ENCODE measurements around the gene CDKN2AIPNL. TPM values are rescaled to one million over a fixed set of nuclear protein-coding genes. Genes with fewer than 3 reads are reported as not detected.
A peak's percentile ranks its signal among the peaks of the same experiment; 100 is the strongest.

The CDKN2AIPNL gene
- total RNA-seq, 1 donor from 2014 or later, result 37.1 TPM

DNA sequence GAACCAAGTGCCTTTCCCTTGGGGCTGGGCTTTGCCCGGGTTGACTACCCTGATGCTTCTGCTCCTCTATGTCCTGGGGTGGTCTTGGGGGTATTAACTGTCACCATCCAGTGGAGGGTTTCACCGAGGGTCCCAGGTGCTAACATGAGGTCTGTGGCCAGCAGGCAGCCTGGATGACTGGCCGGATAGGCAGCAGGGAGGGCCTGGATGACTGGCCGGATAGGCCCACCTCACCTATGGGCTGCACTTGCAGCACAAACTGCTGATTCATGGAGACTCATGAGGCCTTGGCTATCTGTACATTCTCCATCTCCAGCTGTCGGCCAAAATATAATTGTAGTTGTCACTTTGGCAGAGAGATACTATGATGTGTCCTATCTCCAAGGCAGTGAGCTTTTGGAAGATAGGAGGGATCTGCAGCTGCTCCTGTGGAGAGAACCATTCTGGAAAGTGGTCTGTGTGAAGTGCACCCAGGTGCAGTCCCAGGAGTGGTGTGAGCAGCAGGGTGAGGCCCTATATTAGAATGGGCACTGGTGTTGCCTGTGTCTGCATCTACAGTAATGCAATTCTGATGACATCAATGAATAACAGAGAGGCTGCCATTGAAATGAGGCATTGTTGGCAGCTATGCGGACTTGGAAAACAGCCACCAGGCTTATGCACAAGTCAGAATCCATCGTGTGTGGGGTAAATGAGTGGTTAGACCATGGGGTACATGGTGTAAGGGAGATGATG is 26.3 kb upstream of the CDKN2AIPNL start:
- Histone ChIP-seq H3K4me3 (ENCODE audit: low read depth, low read length) (no peak overlapping the region), H3K27me3 (ENCODE audit: control insufficient read depth, insufficient read depth, low read length) (no peaks in the 10 kb centered on the region), H3K36me3 (ENCODE audit: control insufficient read depth, insufficient read depth, low read length) (no peaks in the 10 kb centered on the region)
- no peak for TF ChIP-seq CTCF (IDR thresholded peaks at IDR 0.05; ENCODE audit: insufficient read depth, low read length, severe bottlenecking)
- FAIRE-seq (no peak), DNase-seq (ENCODE audit: low read depth) (peak; percentile 79)

GRCh38 chr5:134437340-134437846 is 25.7 kb upstream of the CDKN2AIPNL start:
- no peak for FAIRE-seq
- Histone ChIP-seq H3K36me3 (ENCODE audit: control insufficient read depth, insufficient read depth, low read length) (no peaks in the 10 kb centered on the region), H3K27me3 (ENCODE audit: control insufficient read depth, insufficient read depth, low read length) (no peaks in the 10 kb centered on the region), H3K4me3 (ENCODE audit: low read depth, low read length) (no peak overlapping the region)
- peak; percentile 30 for DNase-seq (ENCODE audit: low read depth)
- no peak for TF ChIP-seq CTCF (IDR thresholded peaks at IDR 0.05; ENCODE audit: insufficient read depth, low read length, severe bottlenecking)

DNA sequence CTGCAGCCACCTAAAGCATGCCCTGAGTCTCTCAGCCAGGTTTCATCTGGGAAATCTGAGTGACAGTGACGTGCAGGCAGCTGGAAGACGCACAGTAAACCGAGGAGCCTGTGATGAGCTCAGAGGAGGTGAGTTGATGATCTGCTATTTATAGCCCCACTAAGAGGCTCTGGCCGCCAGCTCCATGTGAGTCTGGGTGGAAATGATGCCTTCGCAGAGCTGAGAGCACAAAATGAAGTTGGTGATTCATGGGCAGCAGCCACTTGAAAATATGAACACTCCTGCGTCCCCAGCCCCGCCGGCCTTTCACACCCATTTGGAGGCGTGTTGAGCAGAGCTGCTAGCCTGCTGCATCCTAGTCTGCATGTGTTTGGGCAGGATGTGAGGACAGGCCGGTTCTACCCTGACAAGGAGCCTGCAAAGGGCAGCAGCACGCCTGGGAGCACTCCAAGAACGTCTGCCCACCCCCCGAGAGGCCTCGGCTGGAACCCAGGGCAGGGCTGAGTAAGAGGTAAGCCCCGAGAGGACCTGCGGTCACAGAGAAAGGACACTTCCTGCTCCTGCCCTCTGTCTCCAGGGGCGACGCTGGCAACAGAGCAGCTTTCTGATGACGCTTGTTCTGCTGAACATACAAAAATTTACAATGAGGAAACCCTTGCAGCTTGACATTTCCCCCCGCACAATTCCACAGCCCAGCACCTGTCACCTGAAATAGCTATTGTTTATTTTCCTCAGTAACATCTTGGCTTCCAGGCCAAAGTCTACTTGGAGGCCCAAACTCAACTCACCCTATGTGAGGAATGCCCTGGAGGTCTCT is 25.1 kb upstream of the CDKN2AIPNL start:
- no peak overlapping the region for H3K4me3 ChIP-seq (ENCODE audit: low read depth, low read length)
- TF ChIP-seq CTCF (IDR thresholded peaks at IDR 0.05; ENCODE audit: insufficient read depth, low read length, severe bottlenecking), result no peak
- no peaks in the 10 kb centered on the region for H3K27me3 ChIP-seq (ENCODE audit: control insufficient read depth, insufficient read depth, low read length)
- H3K36me3 ChIP-seq (ENCODE audit: control insufficient read depth, insufficient read depth, low read length), result no peaks in the 10 kb centered on the region
- peak; percentile 83 for FAIRE-seq
- peak; percentile 92 for DNase-seq (ENCODE audit: low read depth)

- TF ChIP-seq CTCF (IDR thresholded peaks at IDR 0.05; ENCODE audit: insufficient read depth, low read length, severe bottlenecking), result no peak
- FAIRE-seq, result peak; percentile 82
- Histone ChIP-seq H3K4me3 (ENCODE audit: low read depth, low read length) (no peak overlapping the region), H3K27me3 (ENCODE audit: control insufficient read depth, insufficient read depth, low read length) (no peaks in the 10 kb centered on the region), H3K36me3 (ENCODE audit: control insufficient read depth, insufficient read depth, low read length) (no peaks in the 10 kb centered on the region)
- DNase-seq (ENCODE audit: low read depth), result peak; percentile 99
These were observed 23.9 kb upstream of the CDKN2AIPNL start for GRCh38 chr5:134435560-134435959.

DNA sequence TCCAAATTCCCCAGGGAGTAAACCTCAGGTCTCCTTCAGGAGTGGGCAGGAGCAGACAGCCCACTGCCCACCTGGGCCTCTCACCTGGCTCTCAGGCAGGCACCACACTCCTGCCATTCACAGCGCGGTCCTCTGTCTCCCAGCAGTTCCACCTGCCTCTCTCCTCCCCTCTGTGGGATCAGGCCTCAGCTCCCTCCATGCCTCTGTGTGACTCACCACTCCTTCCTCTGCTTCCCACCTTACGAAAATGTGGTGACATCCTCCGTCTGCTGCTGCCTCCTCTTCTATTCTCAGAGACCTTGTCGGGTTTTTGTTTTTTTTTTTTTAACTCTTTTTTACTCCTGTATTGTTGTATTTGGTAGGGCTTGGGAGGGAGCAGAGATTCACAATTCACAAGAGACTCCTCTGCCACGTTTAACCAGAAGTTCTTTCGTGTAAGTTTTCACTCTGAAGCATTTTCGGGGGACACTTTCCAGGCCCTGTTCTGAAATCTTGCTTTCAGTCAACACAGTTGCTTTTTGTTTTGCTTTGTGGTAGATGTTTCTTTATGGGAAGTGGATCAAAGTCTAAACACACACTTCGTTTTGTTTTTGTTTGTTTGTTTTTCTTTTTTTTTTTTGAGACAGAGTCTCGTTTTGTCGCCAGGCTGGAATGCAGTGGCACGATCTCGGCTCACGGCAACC is 21.1 kb upstream of the CDKN2AIPNL start:
- DNase-seq (ENCODE audit: low read depth), result peak; percentile 38

More for the DNA sequence above, 21.1 kb upstream of the CDKN2AIPNL start:
- TF ChIP-seq CTCF (IDR thresholded peaks at IDR 0.05; ENCODE audit: insufficient read depth, low read length, severe bottlenecking), result no peak
- Histone ChIP-seq H3K27me3 (ENCODE audit: control insufficient read depth, insufficient read depth, low read length) (no peaks in the 10 kb centered on the region), H3K4me3 (ENCODE audit: low read depth, low read length) (no peak overlapping the region), H3K36me3 (ENCODE audit: control insufficient read depth, insufficient read depth, low read length) (no peaks in the 10 kb centered on the region)
- FAIRE-seq, result no peak
